NT2/D1 (cell line): Measurements from ENCODE around the gene NME7.

Experiments
- SUZ12 ChIP-seq: IDR thresholded peaks from 2 replicates; pipeline ENCODE4 v1.6.1; 2011; ENCODE audit not compliant: insufficient read length, insufficient read depth; ENCODE audit errors: extremely low read depth
- YY1 ChIP-seq: IDR thresholded peaks from 2 replicates; pipeline ENCODE4 v1.6.1; 2011; ENCODE audit not compliant: insufficient read length, insufficient read depth

- TF ChIP-seq YY1 (no peak), SUZ12 (no peak)
These were observed 27.8 kb downstream of the NME7 start for GRCh38 chr1:169339773-169340172.
